HUES48 (cell line): ENCODE data around the gene AFDN.

Experiments
- H3K27ac ChIP-seq: one replicate; pipeline ENCODE4 v1.7.0; 2013; ENCODE audit warnings: low read depth, low read length, inconsistent platforms
- H3K27me3 ChIP-seq: 2 replicates; pipeline ENCODE4 v1.6.1; 2013; ENCODE audit warnings: mild to moderate bottlenecking, low read length; ENCODE audit not compliant: control insufficient read depth, insufficient read depth
- H3K36me3 ChIP-seq: 2 replicates; pipeline ENCODE4 v1.6.1; 2013; ENCODE audit warnings: low read length; ENCODE audit not compliant: control insufficient read depth, insufficient read depth
- H3K4me1 ChIP-seq: 2 replicates; pipeline ENCODE4 v1.6.1; 2013; ENCODE audit warnings: mild to moderate bottlenecking, low read length; ENCODE audit not compliant: control insufficient read depth, insufficient read depth
- H3K4me3 ChIP-seq: 2 replicates; pipeline ENCODE4 v1.5.1; 2013; ENCODE audit warnings: mild to moderate bottlenecking, low read depth, low read length
- H3K9ac ChIP-seq: 2 replicates; pipeline ENCODE4 v1.6.1; 2013; ENCODE audit warnings: mild to moderate bottlenecking, low read depth, low read length, moderate library complexity
- H3K9me3 ChIP-seq: 2 replicates; pipeline ENCODE4 v1.6.1; 2013; ENCODE audit warnings: low read length; ENCODE audit not compliant: control insufficient read depth, insufficient read depth

AFDN gene

GRCh38 chr6:167835260-167835659, 8.5 kb downstream of the AFDN start:
- Histone ChIP-seq H3K27me3 (no peaks in the 10 kb centered on the region), H3K36me3 (no peaks in the 10 kb centered on the region), H3K4me3 (no peak overlapping the region), H3K9ac (no peak overlapping the region), H3K4me1 (peaks cover 47% of the 10 kb centered on the region), H3K27ac (no peak overlapping the region), H3K9me3 (no peaks in the 10 kb centered on the region)

DNA sequence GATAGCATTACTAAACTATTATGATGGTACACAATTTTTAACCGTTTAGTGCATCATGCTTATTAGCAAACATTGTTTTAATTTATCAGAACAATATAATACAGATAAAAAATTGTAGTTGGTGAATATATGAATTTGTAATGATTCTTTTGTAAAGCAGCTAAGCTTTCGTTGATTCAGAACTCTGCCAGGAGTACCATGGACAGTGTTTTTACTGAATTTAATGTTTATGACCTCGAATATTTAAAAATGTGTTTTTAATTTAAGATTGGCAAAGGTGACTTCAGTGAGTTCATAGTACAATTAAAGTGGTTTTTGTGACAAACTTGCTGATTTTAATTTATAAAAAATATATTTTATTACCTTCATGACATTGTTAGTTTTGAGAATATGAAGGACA, 10.0 kb downstream of the AFDN start:
- Histone ChIP-seq H3K36me3 (no peaks in the 10 kb centered on the region), H3K9ac (no peak overlapping the region), H3K27me3 (no peaks in the 10 kb centered on the region), H3K4me1 (peaks cover 59% of the 10 kb centered on the region), H3K4me3 (no peak overlapping the region), H3K9me3 (no peaks in the 10 kb centered on the region), H3K27ac (no peak overlapping the region)

GRCh38 chr6:167838207-167838748, 11.6 kb downstream of the AFDN start:
- Histone ChIP-seq H3K9ac (no peak overlapping the region), H3K27me3 (no peaks in the 10 kb centered on the region), H3K36me3 (no peaks in the 10 kb centered on the region), H3K9me3 (no peaks in the 10 kb centered on the region), H3K4me1 (peaks cover 58% of the 10 kb centered on the region), H3K27ac (no peak overlapping the region), H3K4me3 (no peak overlapping the region)

GRCh38 chr6:167839343-167839742, 12.6 kb downstream of the AFDN start:
- Histone ChIP-seq H3K27ac (no peak overlapping the region), H3K36me3 (no peaks in the 10 kb centered on the region), H3K27me3 (no peaks in the 10 kb centered on the region), H3K4me3 (no peak overlapping the region), H3K4me1 (peaks cover 58% of the 10 kb centered on the region), H3K9me3 (no peaks in the 10 kb centered on the region), H3K9ac (no peak overlapping the region)

DNA sequence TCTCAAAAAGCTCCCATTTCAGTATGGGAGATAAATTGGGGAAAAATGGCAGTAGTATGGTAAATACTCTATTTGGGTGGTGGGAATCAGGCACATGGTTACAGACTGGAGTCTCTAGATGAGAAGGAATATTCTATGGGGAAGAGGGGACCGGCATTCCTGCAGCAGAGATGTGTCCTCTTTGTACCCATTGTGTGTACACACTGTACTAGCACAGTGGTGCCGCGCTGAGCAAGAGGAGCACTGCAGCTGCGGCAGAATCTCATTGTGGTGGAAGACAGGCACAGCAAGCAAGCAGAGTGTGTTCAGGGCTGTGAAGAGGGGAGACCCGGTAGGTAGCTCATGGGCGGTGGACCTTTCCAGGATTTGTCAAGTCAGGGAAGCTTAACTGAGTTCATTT, 13.0 kb downstream of the AFDN start:
- Histone ChIP-seq H3K9me3 (no peaks in the 10 kb centered on the region), H3K9ac (no peak overlapping the region), H3K36me3 (no peaks in the 10 kb centered on the region), H3K4me1 (peaks cover 58% of the 10 kb centered on the region), H3K4me3 (no peak overlapping the region), H3K27ac (no peak overlapping the region), H3K27me3 (no peaks in the 10 kb centered on the region)

GRCh38 chr6:167840160-167840525, 13.4 kb downstream of the AFDN start:
- no peaks in the 10 kb centered on the region for H3K9me3 ChIP-seq
- H3K36me3 ChIP-seq, result no peaks in the 10 kb centered on the region
- H3K27me3 ChIP-seq, result no peaks in the 10 kb centered on the region
- H3K27ac ChIP-seq, result no peak overlapping the region
- no peak overlapping the region for H3K9ac ChIP-seq
- peaks cover 58% of the 10 kb centered on the region for H3K4me1 ChIP-seq
- no peak overlapping the region for H3K4me3 ChIP-seq

GRCh38 chr6:167840526-167841179, 13.9 kb downstream of the AFDN start:
- Histone ChIP-seq H3K4me1 (peaks cover 62% of the 10 kb centered on the region), H3K36me3 (no peaks in the 10 kb centered on the region), H3K4me3 (no peak overlapping the region), H3K27me3 (no peaks in the 10 kb centered on the region), H3K9me3 (no peaks in the 10 kb centered on the region), H3K27ac (no peak overlapping the region), H3K9ac (no peak overlapping the region)

DNA sequence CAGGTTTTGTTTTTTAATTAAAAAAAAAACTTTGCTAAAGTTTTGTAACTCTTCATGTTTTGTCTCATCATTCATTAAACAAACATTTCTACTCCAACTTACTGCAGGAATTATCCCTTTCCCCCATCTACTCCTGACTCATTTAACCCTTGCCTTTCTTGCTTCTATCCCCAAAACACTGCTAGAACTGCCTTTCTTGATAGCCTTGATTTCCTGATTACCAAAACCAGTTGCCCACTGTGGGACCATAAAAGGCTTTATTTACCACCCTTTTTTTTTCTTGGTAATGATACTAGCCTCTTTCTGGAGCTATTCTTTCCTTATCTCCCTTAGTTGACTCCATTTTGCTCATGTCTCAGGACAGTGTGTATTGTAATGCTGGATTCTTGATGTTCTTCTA, 15.3 kb downstream of the AFDN start:
- Histone ChIP-seq H3K4me1 (peaks cover 75% of the 10 kb centered on the region), H3K9ac (no peak overlapping the region), H3K27ac (no peak overlapping the region), H3K4me3 (no peak overlapping the region), H3K27me3 (no peaks in the 10 kb centered on the region), H3K36me3 (no peaks in the 10 kb centered on the region), H3K9me3 (no peaks in the 10 kb centered on the region)

GRCh38 chr6:167842457-167842856, 15.7 kb downstream of the AFDN start:
- H3K9ac ChIP-seq, result no peak overlapping the region
- H3K27ac ChIP-seq, result no peak overlapping the region
- H3K9me3 ChIP-seq, result no peaks in the 10 kb centered on the region
- no peak overlapping the region for H3K4me3 ChIP-seq
- H3K4me1 ChIP-seq, result peaks cover 80% of the 10 kb centered on the region
- H3K27me3 ChIP-seq, result no peaks in the 10 kb centered on the region
- no peaks in the 10 kb centered on the region for H3K36me3 ChIP-seq

- Histone ChIP-seq H3K27ac (no peak overlapping the region), H3K9me3 (no peaks in the 10 kb centered on the region), H3K4me1 (peaks cover 83% of the 10 kb centered on the region), H3K27me3 (no peaks in the 10 kb centered on the region), H3K4me3 (no peak overlapping the region), H3K36me3 (no peaks in the 10 kb centered on the region), H3K9ac (no peak overlapping the region)
These were observed 16.3 kb downstream of the AFDN start for GRCh38 chr6:167843023-167843422.

GRCh38 chr6:167845856-167846255, 19.1 kb downstream of the AFDN start:
- peak overlapping the region; percentile 5 for H3K27ac ChIP-seq
- no peak overlapping the region for H3K4me3 ChIP-seq
- H3K36me3 ChIP-seq, result no peaks in the 10 kb centered on the region
- H3K27me3 ChIP-seq, result no peaks in the 10 kb centered on the region
- no peak overlapping the region for H3K9ac ChIP-seq
- peaks cover 83% of the 10 kb centered on the region for H3K4me1 ChIP-seq
- no peaks in the 10 kb centered on the region for H3K9me3 ChIP-seq
